Skin epidermis (tissue), 12 donors: ENCODE measurements around the gene SLC5A10.

Experiments used
- H3K27ac ChIP-seq, 21 experiments: fragments of 200-600 bp; sonication (generic) in 11 of 21; one replicate each; pipeline ENCODE4 v1.5.0; 2020; ENCODE audit warnings: mild to moderate bottlenecking in 3 of 21, inconsistent platforms in 2 of 21, moderate library complexity in 2 of 21
- H3K4me3 ChIP-seq, 7 experiments: fragments of 200-600 bp; sonication (generic) in 2 of 7; one replicate each; pipeline ENCODE4 v1.5.0; 2020; ENCODE audit warnings: inconsistent platforms in 2 of 7, mild to moderate bottlenecking in 2 of 7, moderate library complexity in 1 of 7

The SLC5A10 gene

GRCh38 chr17:18999394-18999793 is 47.4 kb downstream of the SLC5A10 start:
- Histone ChIP-seq H3K4me3 (peak overlapping the region in 4 of 7 experiments; percentile 4 to 66 (median 59)), H3K27ac (peak overlapping the region in 18 of 21 experiments; percentile 35 to 93 (median 84))

- Histone ChIP-seq H3K27ac (peak overlapping the region; percentile 31 to 93 (median 84)), H3K4me3 (peak overlapping the region in 5 of 7 experiments; percentile 0 to 66 (median 54))
Measured at GRCh38 chr17:18999911-19000310, 47.9 kb downstream of the SLC5A10 start.

GRCh38 chr17:19000531-19001325 is 48.8 kb downstream of the SLC5A10 start:
- Histone ChIP-seq H3K4me3 (peak overlapping the region; percentile 0 to 66 (median 54)), H3K27ac (peak overlapping the region in 20 of 21 experiments; percentile 53 to 93 (median 84))

GRCh38 chr17:19001907-19002590 is 50.1 kb downstream of the SLC5A10 start:
- peak overlapping the region in 19 of 21 experiments; percentile 50 to 93 (median 85) for H3K27ac ChIP-seq
- H3K4me3 ChIP-seq = peak overlapping the region; percentile 35 to 66 (median 54)

- H3K4me3 ChIP-seq = peak overlapping the region; percentile 35 to 66 (median 54)
- H3K27ac ChIP-seq = peak overlapping the region in 20 of 21 experiments; percentile 64 to 93 (median 84)
Measured at GRCh38 chr17:19002805-19003542, 51.0 kb downstream of the SLC5A10 start.

GRCh38 chr17:19003543-19004420 is 51.8 kb downstream of the SLC5A10 start:
- H3K4me3 ChIP-seq = peak overlapping the region; percentile 35 to 66 (median 54)
- H3K27ac ChIP-seq = peak overlapping the region; percentile 43 to 93 (median 84)

GRCh38 chr17:19004421-19005136 is 52.6 kb downstream of the SLC5A10 start, which contains the start of gene FAM83G:
FAM83G (minus strand) TSS chr17:19004764; CDS start chr17:19004041, 723 bp downstream.
- Histone ChIP-seq H3K4me3 (peak within 1 kb of the TSS; percentile 35 to 66 (median 54)), H3K27ac (peak within 1 kb of the TSS; percentile 43 to 93 (median 85))

GRCh38 chr17:19005137-19005773 is 53.3 kb downstream of the SLC5A10 start:
- H3K27ac ChIP-seq = peak overlapping the region in 20 of 21 experiments; percentile 42 to 93 (median 84)
- H3K4me3 ChIP-seq = peak overlapping the region in 6 of 7 experiments; percentile 35 to 66 (median 53)

- no peak overlapping the region for H3K4me3 ChIP-seq
- H3K27ac ChIP-seq = peak overlapping the region in 4 of 21 experiments; percentile 84 to 92 (median 86)
Measured at GRCh38 chr17:19005789-19006430, 53.9 kb downstream of the SLC5A10 start.

- H3K4me3 ChIP-seq = no peak overlapping the region
- H3K27ac ChIP-seq = no peak overlapping the region
Measured at GRCh38 chr17:19006698-19007097, 54.7 kb downstream of the SLC5A10 start.

GRCh38 chr17:19009970-19010369 is 58.0 kb downstream of the SLC5A10 start:
- Histone ChIP-seq H3K27ac (no peak overlapping the region), H3K4me3 (no peak overlapping the region)

GRCh38 chr17:19010729-19011505 is 59.0 kb downstream of the SLC5A10 start:
- peak overlapping the region in 2 of 21 experiments; percentile 18 to 31 for H3K27ac ChIP-seq
- no peak overlapping the region for H3K4me3 ChIP-seq

- Histone ChIP-seq H3K4me3 (no peak overlapping the region), H3K27ac (peak overlapping the region in 1 of 21 experiments; percentile 43)
Measured at GRCh38 chr17:19011581-19011980, 59.6 kb downstream of the SLC5A10 start.

GRCh38 chr17:19012171-19013080 is 60.5 kb downstream of the SLC5A10 start:
- Histone ChIP-seq H3K27ac (peak overlapping the region in 1 of 21 experiments; percentile 43), H3K4me3 (no peak overlapping the region)

- no peak overlapping the region for H3K4me3 ChIP-seq
- no peak overlapping the region for H3K27ac ChIP-seq
Measured at GRCh38 chr17:19013226-19013625, 61.3 kb downstream of the SLC5A10 start.
